Prostate gland (tissue), 2 donors: ENCODE data around the gene TMED4.

Experiments
- CTCF ChIP-seq, 4 experiments: fragments of 200-600 bp in 2 of 4; fragments of 450-650 bp in 2 of 4; sonication (generic) in 2 of 4; IDR thresholded peaks; 1 replicate in 3 of 4; 2 replicates in 1 of 4; pipeline ENCODE4 v1.5.1; 2016 to 2019; ENCODE audit warnings: antibody characterized with exemption in 4 of 4, mild to moderate bottlenecking in 2 of 4, moderate library complexity in 2 of 4
- POLR2A ChIP-seq: fragments of 450-650 bp; IDR thresholded peaks from one replicate; pipeline ENCODE4 v1.6.1; 2016; ENCODE audit warnings: antibody characterized with exemption, mild to moderate bottlenecking
- POLR2AphosphoS5 ChIP-seq: sonication (generic); formaldehyde crosslinking; IDR thresholded peaks from one replicate; pipeline ENCODE4 v1.6.1; 2017; ENCODE audit warnings: antibody characterized with exemption

DNA sequence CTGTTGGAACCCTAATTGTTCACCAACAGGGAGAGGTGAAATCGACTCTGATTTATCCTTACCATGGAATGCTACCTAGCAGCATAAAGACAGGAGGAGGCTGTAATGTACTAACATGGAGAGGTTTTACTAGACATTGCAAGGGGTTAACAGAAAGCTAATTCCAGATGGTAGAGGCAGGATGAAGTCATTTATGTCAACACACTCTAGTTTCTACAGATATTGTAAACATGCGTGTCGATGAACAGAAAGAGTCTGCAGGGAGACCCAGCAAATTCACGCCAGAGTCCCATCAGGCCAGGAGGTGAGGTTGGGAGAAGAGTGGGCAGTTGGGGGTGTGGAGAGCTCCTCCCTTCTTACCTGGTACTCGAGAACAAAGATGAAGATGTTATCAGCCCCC lies 47.9 kb downstream of the TMED4 start:
- TF ChIP-seq POLR2AphosphoS5 (no peak), CTCF (IDR thresholded peaks at IDR 0.05) (no peak), POLR2A (no peak)
